ENCODE data around the gene CCL14. TPM values are rescaled to one million over a fixed set of nuclear protein-coding genes. Genes with fewer than 3 reads are reported as not detected.
"Not testable (repeated sequence)": the region's sequence is repeated elsewhere in the genome, so short reads cannot be mapped to it uniquely, and the experiment has no call there.

Gene CCL14
- total RNA-seq, 1 experiment from 2014 or later: not detected

- Mint-ChIP-seq H3K4me1 (ENCODE audit: low read depth, unreplicated experiment) (no peaks in the 10 kb centered on the region), H3K9me3 (ENCODE audit: unreplicated experiment) (no peaks in the 10 kb centered on the region), H3K27me3 (ENCODE audit: insufficient read depth, unreplicated experiment) (peaks cover 10% of the 10 kb centered on the region), H3K27ac (ENCODE audit: unreplicated experiment) (no peak overlapping the region), H3K4me3 (ENCODE audit: unreplicated experiment) (no peak overlapping the region), H3K36me3 (ENCODE audit: insufficient read depth, unreplicated experiment) (no peaks in the 10 kb centered on the region)
- no peak overlapping the region for H3K4me3 ChIP-seq (ENCODE audit: low read depth, low read length)
- H3K4me1 ChIP-seq: no peaks in the 10 kb centered on the region
- H3K9me3 ChIP-seq: no peaks in the 10 kb centered on the region
- no TSS peak for BruUV-seq (replicated peaks)
- intact Hi-C loops (cut with micrococcal nuclease; ENCODE audit: unreplicated experiment): no loop called here
- no peak for DNase-seq
- no peak for TF ChIP-seq CTCF (IDR thresholded peaks at IDR 0.05; ENCODE audit: insufficient read depth in 1 of 2, low read depth in 1 of 2, low read length in 1 of 2, severe bottlenecking in 1 of 2, unreplicated experiment in 1 of 2)
- H3K36me3 ChIP-seq (ENCODE audit: control insufficient read depth, insufficient read depth, low read length): no peaks in the 10 kb centered on the region
- ChIA-PET POLR2A (interaction anchor here (0.5 kb wide), 1 partner anchor 1462 kb away, joined by 3 read pairs; no protein-coding TSS in a partner anchor), CTCF (interaction anchor here (0.9 kb wide), 1 partner anchor 50 kb away, joined by 3 read pairs; no protein-coding TSS in a partner anchor)
- H3K27me3 ChIP-seq (replicated peaks; ENCODE audit: control insufficient read depth, insufficient read depth, low read length): no peaks in the 10 kb centered on the region
These were observed 32.9 kb upstream of the CCL14 start for GRCh38 chr17:36019423-36019822.

- peaks cover 13% of the 10 kb centered on the region for H3K27me3 Mint-ChIP-seq (ENCODE audit: insufficient read depth, unreplicated experiment)
- no peak for DNase-seq
- BruUV-seq (replicated peaks): no TSS peak
- no peaks in the 10 kb centered on the region for H3K4me1 Mint-ChIP-seq (ENCODE audit: low read depth, unreplicated experiment)
- no peaks in the 10 kb centered on the region; the same call in 1 of the 2 replicates for H3K27me3 ChIP-seq (replicated peaks; ENCODE audit: control insufficient read depth, insufficient read depth, low read length)
- POLR2A ChIA-PET: no interaction called here
- CTCF ChIA-PET: interaction anchor here (0.6 to 1.2 kb wide), 2 partner anchors 42 to 49 kb away, joined by 3 read pairs; no protein-coding TSS in a partner anchor
- H3K4me3 ChIP-seq (ENCODE audit: low read depth, low read length): no peak within 1 kb of the TSS
- no peaks in the 10 kb centered on the region for H3K36me3 ChIP-seq (ENCODE audit: control insufficient read depth, insufficient read depth, low read length)
- no peak within 1 kb of the TSS for H3K4me3 Mint-ChIP-seq (ENCODE audit: unreplicated experiment)
- no peaks in the 10 kb centered on the region for H3K36me3 Mint-ChIP-seq (ENCODE audit: insufficient read depth, unreplicated experiment)
- intact Hi-C loops (cut with micrococcal nuclease; ENCODE audit: unreplicated experiment): no loop called here
- no peaks in the 10 kb centered on the region for H3K4me1 ChIP-seq
- TF ChIP-seq CTCF (IDR thresholded peaks at IDR 0.05; ENCODE audit: insufficient read depth in 1 of 2, low read depth in 1 of 2, low read length in 1 of 2, severe bottlenecking in 1 of 2, unreplicated experiment in 1 of 2): no peak
- no peaks in the 10 kb centered on the region for H3K9me3 Mint-ChIP-seq (ENCODE audit: unreplicated experiment)
- no peak within 1 kb of the TSS for H3K27ac Mint-ChIP-seq (ENCODE audit: unreplicated experiment)
- H3K9me3 ChIP-seq: no peaks in the 10 kb centered on the region
These were observed 31.3 kb upstream of the CCL14 start, which contains the start of gene CCL23 for GRCh38 chr17:36017799-36018198. Gene CCL23, minus strand, starts transcription at chr17:36017972. Its CDS starts 75 bp downstream, at chr17:36017897.

- TF ChIP-seq CTCF (IDR thresholded peaks at IDR 0.05; ENCODE audit: insufficient read depth in 1 of 2, low read depth in 1 of 2, low read length in 1 of 2, severe bottlenecking in 1 of 2, unreplicated experiment in 1 of 2): no peak
- H3K9me3 Mint-ChIP-seq (ENCODE audit: unreplicated experiment): no peaks in the 10 kb centered on the region
- H3K4me1 Mint-ChIP-seq (ENCODE audit: low read depth, unreplicated experiment): no peaks in the 10 kb centered on the region
- Histone ChIP-seq H3K36me3 (ENCODE audit: control insufficient read depth, insufficient read depth, low read length) (no peaks in the 10 kb centered on the region), H3K9me3 (no peaks in the 10 kb centered on the region), H3K4me1 (no peaks in the 10 kb centered on the region), H3K27me3 (replicated peaks; ENCODE audit: control insufficient read depth, insufficient read depth, low read length) (no peaks in the 10 kb centered on the region; the same call in 1 of the 2 replicates), H3K4me3 (ENCODE audit: low read depth, low read length) (no peak overlapping the region)
- BruUV-seq (replicated peaks): no TSS peak
- CTCF ChIA-PET: no interaction called here
- POLR2A ChIA-PET: no interaction called here
- intact Hi-C loops (cut with micrococcal nuclease; ENCODE audit: unreplicated experiment): no loop called here
- H3K4me3 Mint-ChIP-seq (ENCODE audit: unreplicated experiment): no peak overlapping the region
- no peak for DNase-seq
- no peak overlapping the region for H3K27ac Mint-ChIP-seq (ENCODE audit: unreplicated experiment)
- H3K27me3 Mint-ChIP-seq (ENCODE audit: insufficient read depth, unreplicated experiment): peaks cover 11% of the 10 kb centered on the region
- no peaks in the 10 kb centered on the region for H3K36me3 Mint-ChIP-seq (ENCODE audit: insufficient read depth, unreplicated experiment)
These were observed 30.0 kb upstream of the CCL14 start for GRCh38 chr17:36016555-36016954.

GRCh38 chr17:36015895-36016294 is 29.4 kb upstream of the CCL14 start:
- H3K27me3 Mint-ChIP-seq (ENCODE audit: insufficient read depth, unreplicated experiment); intact Hi-C loops (cut with micrococcal nuclease; ENCODE audit: unreplicated experiment); DNase-seq; POLR2A ChIA-PET; H3K36me3 ChIP-seq (ENCODE audit: control insufficient read depth, insufficient read depth, low read length); H3K4me1 Mint-ChIP-seq (ENCODE audit: low read depth, unreplicated experiment); H3K9me3 ChIP-seq; CTCF ChIA-PET; H3K9me3 Mint-ChIP-seq (ENCODE audit: unreplicated experiment); H3K4me3 Mint-ChIP-seq (ENCODE audit: unreplicated experiment); BruUV-seq (replicated peaks); H3K36me3 Mint-ChIP-seq (ENCODE audit: insufficient read depth, unreplicated experiment); H3K27ac Mint-ChIP-seq (ENCODE audit: unreplicated experiment); H3K4me1 ChIP-seq; H3K4me3 ChIP-seq (ENCODE audit: low read depth, low read length); H3K27me3 ChIP-seq (replicated peaks; ENCODE audit: control insufficient read depth, insufficient read depth, low read length): not testable (repeated sequence)

Measured in Caco-2 (cell line).